B cell (primary cell): ENCODE results near the gene TRPT1. TPM values are rescaled to one million over a fixed set of nuclear protein-coding genes. Genes with fewer than 3 reads are reported as not detected.
A peak's percentile ranks its signal among the peaks of the same experiment; 100 is the strongest.

Experiments used
- ATAC-seq: fragments of 200-7000 bp; cut with Tn5 transposase; one replicate; pipeline ENCODE4 v1.10.0; 2021; ENCODE audit warnings: low read depth, mild to moderate bottlenecking, moderate number of reproducible peaks, moderate library complexity
- CTCF ChIA-PET: fragments of 350-600 bp; sonication (Branson Sonifier 250); formaldehyde crosslinking; loops from one replicate; lab custom pipeline; 2021; ENCODE audit warnings: antibody characterized with exemption, inconsistent platforms; lab: Charles Lee
- POLR2A ChIA-PET: fragments of 350-600 bp; sonication (Branson Sonifier 250); formaldehyde crosslinking; loops from one replicate; lab custom pipeline; 2021; ENCODE audit warnings: antibody characterized with exemption; lab: Charles Lee
- DNase-seq: peaks from one replicate; pipeline ENCODE4 v3.0.0; 2013
- H2AFZ ChIP-seq: 2 replicates; pipeline ENCODE4 v1.6.1; 2012; ENCODE audit warnings: mild to moderate bottlenecking, low read depth, low read length; ENCODE audit not compliant: insufficient read depth, poor library complexity, severe bottlenecking
- H3K27ac ChIP-seq, 2 donors: 1 replicate in 1 of 2; 2 replicates in 1 of 2; pipeline ENCODE4 v1.5.1; 2012 to 2013; ENCODE audit warnings: low read length in 2 of 2, mild to moderate bottlenecking in 2 of 2, moderate library complexity in 1 of 2
- H3K27me3 ChIP-seq, 4 experiments: fragments of 200-600 bp in 1 of 4; sonication (generic) in 1 of 4; replicated peaks in 1 of 4; 1 replicate in 2 of 4; 2 replicates in 2 of 4; pipeline versions ENCODE4 v1.6.1 to v1.7.0; 2013 to 2016; ENCODE audit warnings: low read length in 3 of 4, mild to moderate bottlenecking in 2 of 4, mixed read lengths in 1 of 4, moderate library complexity in 1 of 4; ENCODE audit not compliant: insufficient read depth in 4 of 4, control insufficient read depth in 3 of 4; ENCODE audit errors: control extremely low read depth in 1 of 4
- H3K36me3 ChIP-seq, 2 experiments: replicated peaks in 1 of 2; 1 replicate in 1 of 2; 2 replicates in 1 of 2; pipeline versions ENCODE4 v1.6.1 to v1.7.1; 2013; ENCODE audit warnings: low read length in 1 of 2; ENCODE audit not compliant: insufficient read depth in 2 of 2, control insufficient read depth in 1 of 2; ENCODE audit errors: control extremely low read depth in 1 of 2, extremely low read depth in 1 of 2
- H3K4me1 ChIP-seq, 2 donors: fragments of 200-600 bp in 1 of 2; sonication (generic) in 1 of 2; 1 replicate in 1 of 2; 2 replicates in 1 of 2; pipeline versions ENCODE4 v1.5.1 to v1.6.1; 2013 to 2017; ENCODE audit warnings: low read length in 2 of 2; ENCODE audit not compliant: control insufficient read depth in 2 of 2, insufficient read depth in 2 of 2
- H3K4me2 ChIP-seq: replicated peaks from 2 replicates; pipeline ENCODE3; 2012; ENCODE audit warnings: mild to moderate bottlenecking, low read depth, low read length; ENCODE audit not compliant: poor library complexity, severe bottlenecking
- H3K4me3 ChIP-seq, 5 experiments: fragments of 200-600 bp in 1 of 5; sonication (generic) in 1 of 5; 1 replicate in 3 of 5; 2 replicates in 2 of 5; pipeline versions ENCODE4 v1.5.1 to v1.7.0; 2011 to 2016; ENCODE audit warnings: low read length in 4 of 5, mild to moderate bottlenecking in 4 of 5, low read depth in 2 of 5, control low read depth in 1 of 5, moderate library complexity in 1 of 5; ENCODE audit not compliant: insufficient read depth in 1 of 5; ENCODE audit errors: control extremely low read depth in 1 of 5, extremely low read depth in 1 of 5
- H3K79me2 ChIP-seq: fragments of 200-600 bp; sonication (generic); one replicate; pipeline ENCODE4 v1.6.0; 2016; ENCODE audit warnings: low read length; ENCODE audit not compliant: control insufficient read depth, insufficient read depth
- H3K9ac ChIP-seq: fragments of 200-600 bp; sonication (generic); 2 replicates; pipeline ENCODE4 v1.6.1; 2017; ENCODE audit warnings: mild to moderate bottlenecking, low read length, moderate library complexity
- H3K9me3 ChIP-seq, 3 donors: one replicate each; pipeline versions ENCODE4 v1.6.1 to v1.7.1; 2013; ENCODE audit warnings: low read length in 2 of 3; ENCODE audit not compliant: control insufficient read depth in 2 of 3, insufficient read depth in 1 of 3; ENCODE audit errors: control extremely low read depth in 1 of 3
- H4K20me1 ChIP-seq: 2 replicates; pipeline ENCODE4 v1.6.0; 2012; ENCODE audit warnings: mild to moderate bottlenecking, low read length; ENCODE audit not compliant: insufficient read depth, control insufficient read depth, poor library complexity, severe bottlenecking
- H3K27ac Mint-ChIP-seq: one replicate; pipeline ENCODE4 v1.8.0; 2021; ENCODE audit warnings: mixed read lengths
- H3K27me3 Mint-ChIP-seq: one replicate; pipeline ENCODE4 v1.8.0; 2021; ENCODE audit warnings: mixed read lengths
- H3K4me1 Mint-ChIP-seq: one replicate; pipeline ENCODE4 v1.8.0; 2021; ENCODE audit warnings: mixed read lengths
- H3K4me3 Mint-ChIP-seq: one replicate; pipeline ENCODE4 v1.8.0; 2021; ENCODE audit warnings: mixed read lengths
- H3K9me3 Mint-ChIP-seq: one replicate; pipeline ENCODE4 v1.8.0; 2022; ENCODE audit warnings: mixed read lengths; ENCODE audit not compliant: insufficient read depth
- CTCF ChIP-seq: fragments of 200-600 bp; IDR thresholded peaks from one replicate; pipeline ENCODE4 v1.8.0; 2022; ENCODE audit warnings: antibody characterized with exemption, mild to moderate bottlenecking
- EZH2 ChIP-seq: IDR thresholded peaks from 2 replicates; pipeline ENCODE4 v1.6.1; 2012; ENCODE audit warnings: borderline replicate concordance, low read depth, mild to moderate bottlenecking, moderate library complexity, low read length; ENCODE audit not compliant: insufficient read depth, poor library complexity, severe bottlenecking
- WGBS: methylation state at CpG from one replicate; pipeline ENCODE4 v1.1.5; 2013; ENCODE audit warnings: missing lambda C conversion rate; ENCODE audit not compliant: insufficient coverage; 5-methylcytosine and 5-hydroxymethylcytosine counted together
- intact Hi-C: fragments of 100-400 bp; cut with micrococcal nuclease; formaldehyde crosslinking; loops from one replicate; pipeline ENCODE4 v1.10.0; 2022
- polyA plus RNA-seq: library from polyadenylated mRNA; depleted of rRNA; stranded (reverse); fragments of >200 nt; gene quantifications from 2 replicates; pipeline ENCODE4 v1.2.3, GENCODE V29; 2012
- total RNA-seq, 2 donors: library from RNA; stranded (reverse); fragments of 120-200 nt in 1 of 2; gene quantifications; 1 replicate in 1 of 2; 2 replicates in 1 of 2; pipeline versions ENCODE4 v1.2.3 to v1.2.4, GENCODE V29; 2013 to 2022

TRPT1 gene
- total and polyA plus RNA-seq, 2 donors (not counting 1 experiment from before 2014, with no cell fraction given) = 59.6 to 145 TPM

DNA sequence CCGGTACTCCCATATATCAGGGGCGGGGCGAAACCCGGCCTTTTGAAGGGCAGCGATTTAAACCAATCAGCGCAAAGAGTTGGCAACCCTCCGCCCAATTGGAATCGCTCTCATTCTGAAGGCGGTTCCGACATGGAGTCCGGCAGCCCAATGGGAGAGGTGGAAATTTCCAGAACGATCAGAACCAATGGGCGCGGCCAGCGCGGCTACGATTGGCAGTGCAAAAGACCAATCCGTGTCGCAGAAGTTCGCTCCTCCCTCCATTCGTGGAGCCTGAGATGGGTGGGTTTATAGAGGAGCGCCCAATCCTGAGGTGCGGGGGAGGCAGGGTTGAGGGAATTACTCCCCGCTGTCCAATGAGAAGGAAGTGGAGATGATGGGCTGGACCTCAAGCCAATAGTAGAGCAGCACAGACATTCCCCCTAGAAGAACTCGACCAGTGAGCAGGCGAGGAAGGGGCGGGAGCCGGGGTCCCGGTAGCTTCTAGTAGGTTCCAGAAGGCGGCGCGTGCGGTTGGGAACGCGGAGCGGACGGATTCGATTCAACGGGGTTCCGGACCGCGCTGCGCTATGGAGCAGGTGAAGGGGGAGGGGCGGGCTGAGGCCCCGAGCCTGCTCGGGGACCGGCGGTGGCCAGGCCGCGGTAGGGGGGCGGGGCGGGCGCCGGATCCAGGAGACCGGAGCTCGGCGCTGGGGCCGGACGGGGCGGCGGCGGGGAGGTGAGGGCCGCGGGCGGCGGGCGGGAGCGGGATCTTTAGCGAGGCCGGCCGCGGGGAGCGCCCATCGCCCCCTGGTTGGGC is 40.1 kb downstream of the TRPT1 start, which contains the start of gene STIP1:
Gene STIP1, plus strand, starts transcription at position 479 of the 799 bp plus-strand sequence. Its CDS starts 91 bp downstream, at position 570.
- Mint-ChIP-seq H3K27ac (peak within 1 kb of the TSS; percentile 94), H3K4me1 (peaks cover 41% of the 10 kb centered on the region), H3K27me3 (no peaks in the 10 kb centered on the region), H3K9me3 (no peaks in the 10 kb centered on the region), H3K4me3 (no peak within 1 kb of the TSS)
- peaks cover 18% of the 10 kb centered on the region for H3K79me2 ChIP-seq
- H3K9ac ChIP-seq = peak within 1 kb of the TSS; percentile 98
- no peaks in the 10 kb centered on the region for H3K27me3 ChIP-seq
- peak within 1 kb of the TSS; percentile 100 for H3K4me2 ChIP-seq
- under 1% methylated on average over 73 of the region's 74 CpGs for WGBS
- peak within 1 kb of the TSS; percentile 98 for H2AFZ ChIP-seq
- TF ChIP-seq EZH2 (no peak), CTCF (peak; percentile 37)
- peak within 1 kb of the TSS; percentile 59 to 86 for H3K27ac ChIP-seq
- H4K20me1 ChIP-seq = peaks cover 7% of the 10 kb centered on the region
- peaks cover 0 to 3% of the 10 kb centered on the region in 2 experiments for H3K36me3 ChIP-seq
- ATAC-seq (peak; percentile 85), DNase-seq (peak; percentile 100)
- H3K4me3 ChIP-seq = peak within 1 kb of the TSS; percentile 16 to 95 (median 83)
- H3K9me3 ChIP-seq = no peaks in the 10 kb centered on the region
- ChIA-PET CTCF (interaction anchor here (0.6 to 6.1 kb wide), 12 partner anchors 9 to 263 kb away, joined by 3 to 53 read pairs (median 6); partner anchors contain the start of genes CATSPERZ, FERMT3, NUDT22 and PLCB3), POLR2A (interaction anchor here (0.6 to 1.9 kb wide), 14 partner anchors 10 to 1305 kb away, joined by 3 to 10 read pairs (median 4); partner anchors contain the start of genes FERMT3, FKBP2, NAA40 and PRDX5)
- intact Hi-C loops = loop anchor here (1.0 to 2.0 kb wide), 11 partner anchors 19 to 348 kb away; partner anchors contain the start of genes CCDC88B, DNAJC4, ESRRA and FERMT3
- peaks cover 13 to 24% of the 10 kb centered on the region in 2 donors for H3K4me1 ChIP-seq
